Astrocyte of the cerebellum (primary cell): ENCODE measurements around the gene ENAM.
"Not testable (repeated sequence)": the region's sequence is repeated elsewhere in the genome, so short reads cannot be mapped to it uniquely, and the experiment has no call there.

Experiments
- DNase-seq: peaks from one replicate; pipeline ENCODE4 v3.0.0-alpha.2; 2011; ENCODE audit warnings: low read depth
- H3K4me3 ChIP-seq: 2 replicates; pipeline ENCODE4 v1.5.1; 2011; ENCODE audit warnings: mild to moderate bottlenecking, low read depth, low read length, moderate library complexity
- in situ Hi-C: cut with HindIII; loops from 2 replicates; pipeline ENCODE4 v1.10.0; 2017; ENCODE audit warnings: low sequenced_read_pairs
- TF ChIP-seq, protein P1 (sequence below): IDR thresholded peaks from 2 replicates; pipeline ENCODE4 v1.5.1; 2012; ENCODE audit warnings: low read length, low read depth, moderate library complexity, mild to moderate bottlenecking; ENCODE audit errors: missing control alignments

Gene ENAM

DNA sequence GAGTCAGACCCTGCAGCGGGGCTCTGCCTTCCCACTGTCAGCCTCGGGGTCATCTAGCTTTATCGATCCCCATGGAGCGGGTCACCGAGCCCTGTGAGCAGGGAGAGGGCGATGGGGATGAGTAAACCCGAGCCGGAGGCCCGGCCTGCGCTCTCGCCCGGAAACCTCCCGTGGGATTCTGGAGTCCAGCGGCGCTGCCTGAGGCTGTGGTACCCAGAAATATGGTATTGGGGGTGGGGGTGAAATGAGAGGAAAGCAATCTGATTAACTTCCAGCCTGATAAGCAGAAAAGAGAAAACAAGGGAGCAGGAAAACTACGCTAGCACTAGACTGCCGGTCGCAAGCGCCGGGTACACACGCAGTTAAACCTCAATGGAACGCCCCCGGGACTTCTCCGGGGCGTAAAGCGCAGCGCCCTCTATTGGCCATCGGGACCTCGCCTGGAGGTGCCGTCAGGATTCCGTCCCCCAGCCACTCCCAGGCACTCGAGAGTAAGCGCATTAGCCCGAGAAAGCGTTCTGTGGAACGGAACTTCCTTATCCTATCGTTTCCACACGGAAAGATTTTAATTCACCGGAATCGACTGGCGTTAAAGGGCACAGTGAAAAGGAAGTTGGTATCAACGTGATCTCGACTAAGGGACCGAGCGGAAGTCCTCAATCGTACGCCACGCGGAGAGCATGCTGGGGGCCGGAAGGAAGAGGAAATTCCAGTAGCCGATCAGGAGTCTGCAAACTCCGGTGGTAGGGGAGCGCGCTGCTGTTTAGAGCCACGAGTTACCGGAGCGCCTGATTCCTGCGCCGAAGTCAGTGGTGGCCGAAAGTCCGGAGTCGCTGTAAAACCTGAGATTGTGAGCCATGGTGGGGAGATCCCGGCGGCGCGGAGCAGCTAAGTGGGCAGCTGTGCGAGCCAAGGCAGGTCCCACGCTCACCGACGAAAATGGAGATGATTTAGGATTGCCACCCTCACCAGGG, 59.6 kb downstream of the ENAM start, which contains the start of gene UTP3:
Gene UTP3 (plus strand): TSS at position 712 of the 974 bp plus-strand sequence. CDS start 146 bp downstream, at position 858.
- H3K4me3 ChIP-seq, result peak within 1 kb of the TSS; percentile 98
- peak; percentile 99 for DNase-seq
- in situ Hi-C loops, result no loop called here
- TF ChIP-seq, protein P1, sequence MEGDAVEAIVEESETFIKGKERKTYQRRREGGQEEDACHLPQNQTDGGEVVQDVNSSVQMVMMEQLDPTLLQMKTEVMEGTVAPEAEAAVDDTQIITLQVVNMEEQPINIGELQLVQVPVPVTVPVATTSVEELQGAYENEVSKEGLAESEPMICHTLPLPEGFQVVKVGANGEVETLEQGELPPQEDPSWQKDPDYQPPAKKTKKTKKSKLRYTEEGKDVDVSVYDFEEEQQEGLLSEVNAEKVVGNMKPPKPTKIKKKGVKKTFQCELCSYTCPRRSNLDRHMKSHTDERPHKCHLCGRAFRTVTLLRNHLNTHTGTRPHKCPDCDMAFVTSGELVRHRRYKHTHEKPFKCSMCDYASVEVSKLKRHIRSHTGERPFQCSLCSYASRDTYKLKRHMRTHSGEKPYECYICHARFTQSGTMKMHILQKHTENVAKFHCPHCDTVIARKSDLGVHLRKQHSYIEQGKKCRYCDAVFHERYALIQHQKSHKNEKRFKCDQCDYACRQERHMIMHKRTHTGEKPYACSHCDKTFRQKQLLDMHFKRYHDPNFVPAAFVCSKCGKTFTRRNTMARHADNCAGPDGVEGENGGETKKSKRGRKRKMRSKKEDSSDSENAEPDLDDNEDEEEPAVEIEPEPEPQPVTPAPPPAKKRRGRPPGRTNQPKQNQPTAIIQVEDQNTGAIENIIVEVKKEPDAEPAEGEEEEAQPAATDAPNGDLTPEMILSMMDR, result peak; percentile 99

DNA sequence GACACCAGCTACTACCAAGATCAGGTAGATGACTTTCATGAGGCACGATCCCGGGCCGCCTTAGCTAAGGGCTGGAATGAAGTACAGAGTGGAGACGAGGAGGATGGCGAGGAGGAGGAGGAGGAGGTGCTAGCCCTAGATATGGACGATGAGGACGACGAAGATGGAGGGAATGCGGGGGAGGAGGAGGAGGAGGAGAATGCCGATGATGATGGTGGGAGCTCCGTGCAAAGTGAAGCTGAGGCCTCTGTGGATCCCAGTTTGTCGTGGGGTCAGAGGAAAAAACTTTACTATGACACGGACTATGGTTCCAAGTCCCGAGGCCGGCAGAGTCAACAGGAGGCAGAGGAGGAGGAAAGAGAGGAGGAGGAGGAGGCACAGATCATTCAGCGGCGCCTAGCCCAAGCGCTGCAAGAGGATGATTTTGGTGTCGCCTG, 60.3 kb downstream of the ENAM start:
- in situ Hi-C loops, result no loop called here
- H3K4me3 ChIP-seq, result peak overlapping the region; percentile 98
- no peak for DNase-seq
- TF ChIP-seq, protein P1, result no peak

DNA sequence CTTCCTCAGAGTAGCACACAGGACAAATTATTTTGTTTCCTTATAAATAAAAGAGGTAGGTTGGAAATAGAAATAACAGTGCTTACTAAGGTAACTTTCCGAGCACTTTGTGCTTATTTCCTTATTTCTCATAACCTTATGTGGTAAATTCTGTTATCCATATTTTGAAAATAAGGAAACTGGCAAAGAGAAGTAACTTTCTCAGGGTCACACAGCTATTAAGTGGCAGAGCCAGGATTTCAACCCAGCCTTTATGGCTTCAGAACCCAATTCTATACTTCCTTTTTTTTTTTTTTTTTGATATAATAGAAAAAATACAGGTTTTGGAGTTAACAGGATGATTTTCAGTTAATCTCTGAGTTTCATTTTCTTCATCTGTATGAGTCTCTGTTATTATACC, 63.1 kb downstream of the ENAM start:
- in situ Hi-C loops, result no loop called here
- H3K4me3 ChIP-seq, result no peak overlapping the region
- TF ChIP-seq, protein P1, result no peak
- DNase-seq, result no peak

DNA sequence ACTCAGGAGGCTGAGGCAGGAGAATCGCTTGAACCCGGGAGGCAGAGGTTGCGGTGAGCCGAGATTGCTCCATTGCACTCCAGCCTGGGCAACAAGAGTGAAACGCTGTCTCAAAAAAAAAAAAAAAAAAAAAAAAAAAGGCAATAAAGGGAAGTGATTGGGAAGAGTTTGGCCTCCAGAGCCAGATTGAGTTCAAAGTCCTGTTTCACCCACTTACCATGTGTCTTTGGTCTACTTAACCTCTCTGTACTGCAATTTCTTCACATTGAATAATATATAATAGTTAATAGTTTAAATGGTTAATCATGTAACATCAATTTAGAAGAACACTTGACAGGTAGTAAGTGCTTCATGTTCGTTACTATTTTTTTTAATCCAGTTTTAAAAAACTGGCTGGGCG, 66.1 kb downstream of the ENAM start:
- DNase-seq, in situ Hi-C loops: not testable (repeated sequence)

More for the DNA sequence above, 66.1 kb downstream of the ENAM start:
- not testable (repeated sequence) for H3K4me3 ChIP-seq
